ENCODE measurements around the gene IDH3G. TPM values are rescaled to one million over a fixed set of nuclear protein-coding genes. Genes with fewer than 3 reads are reported as not detected.

Gene IDH3G
- total RNA-seq, 1 donor, result 40.2 TPM

- no peak for DNase-seq (ENCODE audit: low read depth)
- no peak overlapping the region for H3K4me3 ChIP-seq (ENCODE audit: low read depth, low read length)
- TF ChIP-seq CTCF (IDR thresholded peaks at IDR 0.05; ENCODE audit: insufficient read depth, low read depth, low read length), result no peak
Measured at GRCh38 chrX:153805436-153805835, 11.3 kb upstream of the IDH3G start.

- H3K4me3 ChIP-seq (ENCODE audit: low read depth, low read length), result no peak overlapping the region
- no peak for TF ChIP-seq CTCF (IDR thresholded peaks at IDR 0.05; ENCODE audit: insufficient read depth, low read depth, low read length)
- DNase-seq (ENCODE audit: low read depth), result no peak
Measured at GRCh38 chrX:153804621-153805020, 10.4 kb upstream of the IDH3G start.

GRCh38 chrX:153804100-153804595 lies 10.0 kb upstream of the IDH3G start:
- DNase-seq (ENCODE audit: low read depth), result no peak
- H3K4me3 ChIP-seq (ENCODE audit: low read depth, low read length), result no peak overlapping the region
- no peak for TF ChIP-seq CTCF (IDR thresholded peaks at IDR 0.05; ENCODE audit: insufficient read depth, low read depth, low read length)

GRCh38 chrX:153803211-153804099 lies 9.3 kb upstream of the IDH3G start:
- H3K4me3 ChIP-seq (ENCODE audit: low read depth, low read length), result no peak overlapping the region
- DNase-seq (ENCODE audit: low read depth), result no peak
- TF ChIP-seq CTCF (IDR thresholded peaks at IDR 0.05; ENCODE audit: insufficient read depth, low read depth, low read length), result no peak

GRCh38 chrX:153802513-153803045 lies 8.4 kb upstream of the IDH3G start:
- no peak for TF ChIP-seq CTCF (IDR thresholded peaks at IDR 0.05; ENCODE audit: insufficient read depth, low read depth, low read length)
- H3K4me3 ChIP-seq (ENCODE audit: low read depth, low read length), result no peak overlapping the region
- DNase-seq (ENCODE audit: low read depth), result no peak

- TF ChIP-seq CTCF (IDR thresholded peaks at IDR 0.05; ENCODE audit: insufficient read depth, low read depth, low read length), result no peak
- no peak for DNase-seq (ENCODE audit: low read depth)
- H3K4me3 ChIP-seq (ENCODE audit: low read depth, low read length), result no peak overlapping the region
Measured at GRCh38 chrX:153801669-153802068, 7.5 kb upstream of the IDH3G start.
